Ishikawa (cell line): Measurements from ENCODE around the gene KRT77.

Source experiments
- EGR1 ChIP-seq: IDR thresholded peaks from 2 replicates; pipeline ENCODE4 v1.6.1; 2012
- EP300 ChIP-seq: IDR thresholded peaks from 2 replicates; pipeline ENCODE4 v1.6.1; 2012; ENCODE audit warnings: borderline replicate concordance
- MAX ChIP-seq: IDR thresholded peaks from 2 replicates; pipeline ENCODE4 v1.6.1; 2012
- RAD21 ChIP-seq: IDR thresholded peaks from 2 replicates; pipeline ENCODE4 v1.6.1; 2012; ENCODE audit warnings: low read depth
- TAF1 ChIP-seq: IDR thresholded peaks from 2 replicates; pipeline ENCODE4 v1.6.1; 2012; ENCODE audit warnings: low read depth, mild to moderate bottlenecking
- ZBTB7A ChIP-seq: IDR thresholded peaks from 2 replicates; pipeline ENCODE4 v1.6.1; 2012; ENCODE audit warnings: low read depth

GRCh38 chr12:52659951-52660350 is 43.4 kb downstream of the KRT77 start:
- TF ChIP-seq MAX, result no peak
- no peak for TF ChIP-seq ZBTB7A
- TF ChIP-seq RAD21, result no peak
- TF ChIP-seq TAF1, result no peak
- TF ChIP-seq EGR1, result no peak
- TF ChIP-seq EP300, result no peak
